DOHH2 (cell line): ENCODE measurements around the gene POLR3A.

Source experiments
- H3F3A ChIP-seq: fragments of 200-600 bp; sonication (generic), shearing (Covaris generic); 2 replicates; pipeline ENCODE4 v1.6.0; 2016; ENCODE audit warnings: antibody characterized with exemption, mild to moderate bottlenecking; ENCODE audit not compliant: control insufficient read depth, insufficient read depth
- H3K27ac ChIP-seq: fragments of 200-600 bp; sonication (generic); 2 replicates; pipeline ENCODE4 v1.5.1; 2014; ENCODE audit warnings: low read depth, mild to moderate bottlenecking, low read length, moderate library complexity
- H3K27me3 ChIP-seq: fragments of 200-600 bp; sonication (generic); 2 replicates; pipeline ENCODE4 v1.6.1; 2014; ENCODE audit warnings: mild to moderate bottlenecking, low read length, mixed read lengths; ENCODE audit not compliant: control insufficient read depth
- H3K36me3 ChIP-seq: fragments of 200-600 bp; sonication (generic); 2 replicates; pipeline ENCODE4 v1.6.1; 2014; ENCODE audit warnings: mild to moderate bottlenecking, low read length, moderate library complexity, mixed read lengths; ENCODE audit not compliant: control insufficient read depth
- H3K4me1 ChIP-seq: fragments of 200-600 bp; sonication (generic); 2 replicates; pipeline ENCODE4 v1.6.1; 2014; ENCODE audit warnings: mild to moderate bottlenecking, low read length, mixed read lengths; ENCODE audit not compliant: control insufficient read depth
- H3K4me2 ChIP-seq: fragments of 200-600 bp; sonication (generic); 2 replicates; pipeline ENCODE4 v1.6.0; 2014; ENCODE audit warnings: mild to moderate bottlenecking, low read length, moderate library complexity
- H3K4me3 ChIP-seq: fragments of 200-600 bp; sonication (generic); 2 replicates; pipeline ENCODE4 v1.5.1; 2014; ENCODE audit warnings: mild to moderate bottlenecking, low read length, mixed read lengths
- H3K79me2 ChIP-seq: fragments of 200-600 bp; sonication (generic); 2 replicates; pipeline ENCODE4 v1.6.1; 2014; ENCODE audit warnings: mild to moderate bottlenecking, low read length, mixed read lengths; ENCODE audit not compliant: control insufficient read depth
- H3K9me2 ChIP-seq: fragments of 200-600 bp; sonication (generic); replicated peaks from 2 replicates; pipeline ENCODE4 v1.6.1; 2014; ENCODE audit warnings: mild to moderate bottlenecking, low read length, mixed read lengths; ENCODE audit not compliant: control insufficient read depth
- H3K9me3 ChIP-seq: fragments of 200-600 bp; sonication (generic); 2 replicates; pipeline ENCODE4 v1.6.1; 2014; ENCODE audit warnings: antibody characterized with exemption, low read length, mixed read lengths; ENCODE audit not compliant: control insufficient read depth, insufficient read depth
- H4K20me1 ChIP-seq: fragments of 200-600 bp; sonication (generic); 2 replicates; pipeline ENCODE4 v1.6.0; 2014; ENCODE audit warnings: low read depth, mild to moderate bottlenecking, antibody characterized with exemption, low read length, moderate library complexity; ENCODE audit not compliant: control insufficient read depth, insufficient read depth
- EZH2phosphoT487 ChIP-seq: fragments of 200-600 bp; sonication (generic); IDR thresholded peaks from 2 replicates; pipeline ENCODE4 v1.6.1; 2017; ENCODE audit warnings: borderline replicate concordance, mild to moderate bottlenecking, antibody characterized with exemption, low read length, moderate library complexity, mixed read lengths
- TF ChIP-seq, protein P1 (sequence below): fragments of 200-600 bp; sonication (generic); IDR thresholded peaks from one replicate; pipeline ENCODE4 v1.5.1; 2014; ENCODE audit warnings: antibody characterized with exemption, mild to moderate bottlenecking, low read depth, low read length; ENCODE audit not compliant: poor library complexity, severe bottlenecking

Gene POLR3A

DNA sequence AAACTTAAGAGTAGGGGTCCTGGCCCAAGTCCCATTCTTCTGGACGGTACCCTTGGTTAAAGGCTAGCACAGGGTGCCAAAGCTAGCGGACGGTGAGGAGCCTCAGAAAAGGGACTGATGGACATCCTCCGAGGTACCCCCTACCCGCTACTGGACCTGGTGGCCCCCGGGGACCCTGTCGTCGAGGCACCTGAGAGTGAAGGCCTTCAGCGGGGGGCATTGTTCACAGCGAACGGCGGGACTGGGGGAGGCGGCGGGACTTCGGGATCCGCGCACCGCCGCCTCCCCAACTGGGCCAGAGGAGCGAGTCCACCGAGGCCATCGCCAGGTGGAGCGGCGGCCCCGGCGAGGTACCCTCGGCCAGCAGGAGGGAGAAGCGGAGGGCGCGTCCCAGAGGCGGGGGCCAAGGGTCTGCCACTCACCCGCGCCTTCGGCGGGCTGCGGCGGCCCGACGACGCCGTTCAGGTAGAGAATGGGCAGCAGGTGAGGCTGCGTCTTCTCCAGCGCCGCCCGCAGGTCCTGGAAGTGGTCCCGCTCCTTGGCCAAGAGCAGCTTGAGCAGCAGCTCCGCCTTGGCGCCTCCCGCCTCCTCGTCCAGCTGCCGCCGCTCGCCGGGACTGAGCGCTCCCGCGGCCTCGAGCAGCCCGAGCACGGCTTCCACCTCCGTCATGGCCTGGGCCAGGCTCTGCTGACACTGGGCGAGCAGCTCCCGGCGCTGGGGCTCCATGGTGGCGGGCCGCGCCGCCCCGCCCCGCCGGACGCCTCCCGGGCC lies 103.3 kb downstream of the POLR3A start:
- H3K79me2 ChIP-seq, result no peaks in the 10 kb centered on the region

DNA sequence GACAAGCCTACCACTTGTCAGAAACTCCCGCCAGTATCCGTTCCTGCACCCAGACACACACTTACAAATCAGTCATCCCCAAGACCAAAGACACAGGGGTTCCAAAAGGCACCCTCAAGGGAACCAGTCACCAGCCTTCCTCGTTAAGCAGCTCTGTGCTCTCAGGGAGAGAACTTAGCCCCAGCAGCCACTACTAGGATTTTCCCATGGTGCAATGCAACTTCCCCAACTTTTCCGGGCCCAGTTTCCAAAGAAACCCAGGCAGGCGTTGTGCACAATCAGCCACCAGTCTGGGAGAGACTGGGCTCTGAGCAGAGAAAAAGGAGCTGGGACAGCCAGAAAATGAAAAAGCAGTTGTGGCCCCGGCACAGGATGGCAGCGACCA lies 103.9 kb downstream of the POLR3A start:
- no peaks in the 10 kb centered on the region for H3K9me3 ChIP-seq
- peaks cover 30% of the 10 kb centered on the region for H3K27me3 ChIP-seq
- no peaks in the 10 kb centered on the region for H3F3A ChIP-seq
- TF ChIP-seq EZH2phosphoT487, result no peak
- TF ChIP-seq, protein P1, sequence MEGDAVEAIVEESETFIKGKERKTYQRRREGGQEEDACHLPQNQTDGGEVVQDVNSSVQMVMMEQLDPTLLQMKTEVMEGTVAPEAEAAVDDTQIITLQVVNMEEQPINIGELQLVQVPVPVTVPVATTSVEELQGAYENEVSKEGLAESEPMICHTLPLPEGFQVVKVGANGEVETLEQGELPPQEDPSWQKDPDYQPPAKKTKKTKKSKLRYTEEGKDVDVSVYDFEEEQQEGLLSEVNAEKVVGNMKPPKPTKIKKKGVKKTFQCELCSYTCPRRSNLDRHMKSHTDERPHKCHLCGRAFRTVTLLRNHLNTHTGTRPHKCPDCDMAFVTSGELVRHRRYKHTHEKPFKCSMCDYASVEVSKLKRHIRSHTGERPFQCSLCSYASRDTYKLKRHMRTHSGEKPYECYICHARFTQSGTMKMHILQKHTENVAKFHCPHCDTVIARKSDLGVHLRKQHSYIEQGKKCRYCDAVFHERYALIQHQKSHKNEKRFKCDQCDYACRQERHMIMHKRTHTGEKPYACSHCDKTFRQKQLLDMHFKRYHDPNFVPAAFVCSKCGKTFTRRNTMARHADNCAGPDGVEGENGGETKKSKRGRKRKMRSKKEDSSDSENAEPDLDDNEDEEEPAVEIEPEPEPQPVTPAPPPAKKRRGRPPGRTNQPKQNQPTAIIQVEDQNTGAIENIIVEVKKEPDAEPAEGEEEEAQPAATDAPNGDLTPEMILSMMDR, result no peak
- H3K79me2 ChIP-seq, result no peaks in the 10 kb centered on the region
- H4K20me1 ChIP-seq, result no peaks in the 10 kb centered on the region
- H3K4me1 ChIP-seq, result peaks cover 8% of the 10 kb centered on the region; the same call in 1 of the 2 replicates
- H3K9me2 ChIP-seq, result no peaks in the 10 kb centered on the region
- peak overlapping the region; percentile 70 for H3K4me3 ChIP-seq
- H3K27ac ChIP-seq, result no peak overlapping the region
- peak overlapping the region; percentile 62 for H3K4me2 ChIP-seq
- H3K36me3 ChIP-seq, result no peaks in the 10 kb centered on the region

More for the DNA sequence above, 103.3 kb downstream of the POLR3A start:
- no peaks in the 10 kb centered on the region for H3K36me3 ChIP-seq
- no peaks in the 10 kb centered on the region for H3K9me2 ChIP-seq
- peaks cover 8% of the 10 kb centered on the region; the same call in 1 of the 2 replicates for H3K4me1 ChIP-seq
- TF ChIP-seq, protein P1, result no peak
- no peak for TF ChIP-seq EZH2phosphoT487
- peak overlapping the region; percentile 70 for H3K4me3 ChIP-seq
- H3F3A ChIP-seq, result no peaks in the 10 kb centered on the region
- no peak overlapping the region for H3K27ac ChIP-seq
- peaks cover 30% of the 10 kb centered on the region for H3K27me3 ChIP-seq
- H3K9me3 ChIP-seq, result no peaks in the 10 kb centered on the region
- H4K20me1 ChIP-seq, result no peaks in the 10 kb centered on the region
- H3K4me2 ChIP-seq, result peak overlapping the region; percentile 62

GRCh38 chr10:77922566-77923179 lies 106.6 kb downstream of the POLR3A start:
- peaks cover 8% of the 10 kb centered on the region; the same call in 1 of the 2 replicates for H3K4me1 ChIP-seq
- H3K4me3 ChIP-seq, result no peak overlapping the region
- H3K79me2 ChIP-seq, result no peaks in the 10 kb centered on the region
- H4K20me1 ChIP-seq, result no peaks in the 10 kb centered on the region
- peaks cover 18% of the 10 kb centered on the region for H3K27me3 ChIP-seq
- H3F3A ChIP-seq, result no peaks in the 10 kb centered on the region
- no peak overlapping the region for H3K4me2 ChIP-seq
- no peak overlapping the region for H3K27ac ChIP-seq
- H3K9me2 ChIP-seq, result no peaks in the 10 kb centered on the region
- H3K36me3 ChIP-seq, result no peaks in the 10 kb centered on the region
- TF ChIP-seq, protein P1, result no peak
- no peaks in the 10 kb centered on the region for H3K9me3 ChIP-seq
